HG03159 (cell line): ENCODE results near the gene SDCCAG8.
A peak's percentile ranks its signal among the peaks of the same experiment; 100 is the strongest.
"Not testable (repeated sequence)": the region's sequence is repeated elsewhere in the genome, so short reads cannot be mapped to it uniquely, and the experiment has no call there.

ENCODE experiments used
- ATAC-seq: cut with Tn5 transposase; IDR thresholded peaks from one replicate; pipeline ENCODE4 v1.9.1; 2021; ENCODE audit warnings: mild to moderate bottlenecking, moderate library complexity; ENCODE audit not compliant: unreplicated experiment

The SDCCAG8 gene

GRCh38 chr1:243323491-243323890, 67.7 kb downstream of the SDCCAG8 start:
- no peak for ATAC-seq

GRCh38 chr1:243325305-243325890, 69.6 kb downstream of the SDCCAG8 start:
- peak; percentile 68 for ATAC-seq

DNA sequence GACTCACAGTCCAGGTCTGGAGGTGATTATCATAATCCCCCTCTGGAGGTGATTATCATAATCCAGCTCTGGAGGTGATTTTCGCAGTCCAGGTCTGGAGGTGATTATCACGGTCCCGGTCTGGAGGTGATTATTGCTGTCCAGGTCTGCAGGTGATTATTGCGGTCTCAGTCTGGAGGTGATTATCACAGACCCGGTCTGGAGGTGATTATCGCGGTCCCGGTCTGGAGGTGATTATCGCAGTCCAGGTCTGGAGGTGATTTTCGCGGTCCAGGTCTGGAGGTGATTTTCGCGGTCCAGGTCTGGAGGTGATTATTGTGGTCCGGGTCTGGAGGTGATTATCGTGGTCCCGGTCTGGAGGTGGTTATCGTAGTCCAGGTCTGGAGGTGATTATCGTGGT, 76.6 kb downstream of the SDCCAG8 start:
- no peak for ATAC-seq

DNA sequence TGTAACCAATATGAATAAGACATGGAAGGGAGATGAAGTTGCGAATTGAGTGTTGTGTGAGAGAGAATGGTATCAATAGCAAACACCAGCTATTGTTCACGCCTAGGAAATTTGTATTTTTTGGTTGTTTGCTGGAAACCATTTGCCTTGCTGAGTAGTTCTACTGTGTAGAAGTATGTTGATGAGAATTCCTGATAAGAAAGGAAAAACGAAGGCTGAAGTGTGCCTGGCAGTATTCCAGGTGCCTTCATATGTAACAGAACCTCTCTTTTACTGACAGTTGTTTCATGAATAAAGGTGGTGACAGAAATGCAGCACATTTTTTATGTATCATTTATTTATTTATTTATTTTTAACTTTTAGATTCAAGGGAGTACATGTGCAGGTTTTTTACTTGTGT, 79.5 kb downstream of the SDCCAG8 start:
- ATAC-seq: no peak

DNA sequence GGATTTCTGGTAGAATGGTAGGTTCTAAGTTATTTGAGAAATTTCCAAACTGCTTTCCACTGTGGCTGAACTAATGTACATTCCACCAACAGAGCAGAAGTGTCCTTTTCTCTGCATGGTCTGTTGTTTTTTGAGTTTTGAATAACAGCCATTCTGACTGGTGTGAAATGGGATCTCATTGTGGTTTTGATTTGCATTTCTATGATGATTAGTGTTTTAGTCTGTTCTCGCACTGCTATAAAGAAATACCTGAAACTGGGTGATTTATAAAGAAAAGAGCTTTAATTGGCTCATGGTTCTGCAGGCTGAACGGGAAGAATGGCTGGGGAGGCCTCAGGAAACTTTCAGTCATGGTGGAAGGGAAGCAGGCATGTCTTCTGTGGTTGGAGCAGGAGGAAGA, 80.3 kb downstream of the SDCCAG8 start:
- ATAC-seq: no peak

DNA sequence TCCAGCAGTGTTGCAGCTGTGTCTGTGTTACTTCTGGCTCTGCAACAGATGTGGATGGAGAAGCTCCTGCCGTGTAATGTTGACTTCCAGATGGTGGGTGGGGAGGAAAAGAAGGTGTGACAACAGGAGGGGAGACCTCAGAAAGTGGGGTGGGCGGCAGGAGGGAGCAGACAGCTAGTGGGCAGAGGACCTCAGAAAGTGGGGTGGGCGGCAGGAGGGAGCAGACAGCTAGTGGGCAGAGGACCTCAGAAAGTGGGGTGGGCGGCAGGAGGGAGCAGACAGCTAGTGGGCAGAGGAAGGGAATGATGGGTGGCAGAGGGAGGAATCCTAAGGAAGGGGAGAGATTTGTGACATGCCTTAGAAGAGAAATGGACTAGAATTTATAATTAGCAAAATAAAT, 83.0 kb downstream of the SDCCAG8 start:
- not testable (repeated sequence) for ATAC-seq

GRCh38 chr1:243341074-243341473, 85.2 kb downstream of the SDCCAG8 start:
- ATAC-seq: no peak

DNA sequence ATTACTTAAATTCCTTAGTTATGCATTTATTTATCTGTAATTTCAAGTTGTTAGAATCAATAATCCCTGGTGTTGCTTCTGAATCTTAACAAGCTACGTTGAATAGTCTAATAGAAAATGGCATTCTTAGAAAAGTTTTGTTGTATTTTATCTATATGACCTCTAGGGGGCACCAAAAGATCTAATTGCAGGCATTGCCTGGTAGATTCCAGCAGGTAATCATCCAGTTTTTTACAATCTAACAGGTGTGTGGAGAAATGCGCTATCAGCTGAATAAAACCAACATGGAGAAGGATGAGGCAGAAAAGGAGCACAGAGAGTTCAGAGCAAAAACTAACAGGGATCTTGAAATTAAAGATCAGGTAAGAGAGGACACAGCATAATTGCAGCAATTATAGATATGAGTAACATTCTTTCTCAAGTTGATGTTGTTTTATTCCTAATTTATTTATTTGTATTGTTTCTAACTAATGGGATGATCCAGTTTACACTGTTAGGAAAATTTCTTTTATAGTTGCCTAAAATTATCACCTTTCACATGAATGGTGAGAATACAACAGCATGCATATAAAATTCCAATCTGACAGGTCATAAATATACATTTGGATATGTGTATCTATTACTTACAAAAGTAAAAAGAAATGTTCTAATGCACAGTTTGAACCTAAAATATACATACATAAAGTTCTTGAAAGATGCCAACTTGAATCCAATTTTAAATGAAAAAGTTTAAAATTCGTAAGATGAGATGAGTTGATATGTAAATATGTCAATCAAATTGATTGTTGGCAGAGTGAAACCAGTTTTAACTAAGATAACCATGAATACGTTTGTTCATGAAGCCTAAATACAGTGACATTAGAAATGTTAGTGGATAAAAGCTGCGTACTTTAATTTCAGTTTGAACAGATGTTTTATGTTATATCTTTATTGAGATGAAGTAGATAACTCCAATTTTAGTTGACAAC, 88.4 kb downstream of the SDCCAG8 start:
- ATAC-seq: no peak

GRCh38 chr1:243345205-243345604, 89.4 kb downstream of the SDCCAG8 start:
- ATAC-seq: no peak

DNA sequence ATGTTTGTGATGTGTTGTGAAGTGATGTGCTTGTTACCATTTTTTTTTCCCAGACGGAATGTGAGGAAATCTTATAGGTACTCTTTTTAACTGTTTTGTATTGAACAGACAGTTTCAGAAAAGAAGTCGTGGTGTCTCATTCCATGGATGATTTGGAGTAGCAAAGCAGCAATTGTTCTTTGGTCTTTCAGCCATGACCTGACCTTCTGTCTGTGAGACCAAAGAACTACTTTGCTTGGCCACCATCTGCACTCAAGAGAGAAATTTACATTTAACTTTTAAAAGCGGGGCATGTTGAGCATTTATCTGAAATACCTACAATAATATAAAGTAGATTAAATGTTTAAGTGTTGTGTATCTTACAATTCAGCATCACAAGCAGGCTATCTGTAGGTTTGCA, 90.2 kb downstream of the SDCCAG8 start:
- no peak for ATAC-seq

- no peak for ATAC-seq
Measured at GRCh38 chr1:243346468-243346867, 90.6 kb downstream of the SDCCAG8 start.

DNA sequence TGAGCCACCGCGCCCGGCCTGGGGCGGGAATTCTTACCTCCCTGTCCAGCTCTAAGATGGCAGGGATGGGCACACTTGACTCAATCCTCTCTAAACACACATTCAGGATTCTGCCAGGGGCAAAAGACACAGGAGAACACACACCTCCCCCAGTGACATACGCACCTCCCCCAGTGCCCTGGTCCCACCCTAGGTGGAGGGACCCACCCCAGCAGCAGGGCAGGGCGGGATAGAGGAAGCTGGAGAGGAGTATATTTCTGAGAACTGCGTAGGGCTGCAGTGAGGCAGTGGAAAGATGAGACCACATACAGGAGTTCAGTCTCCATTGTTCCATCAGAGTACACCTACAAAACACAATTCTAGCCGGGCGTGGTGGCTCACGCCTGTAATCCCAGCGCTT, 92.5 kb downstream of the SDCCAG8 start:
- no peak for ATAC-seq

DNA sequence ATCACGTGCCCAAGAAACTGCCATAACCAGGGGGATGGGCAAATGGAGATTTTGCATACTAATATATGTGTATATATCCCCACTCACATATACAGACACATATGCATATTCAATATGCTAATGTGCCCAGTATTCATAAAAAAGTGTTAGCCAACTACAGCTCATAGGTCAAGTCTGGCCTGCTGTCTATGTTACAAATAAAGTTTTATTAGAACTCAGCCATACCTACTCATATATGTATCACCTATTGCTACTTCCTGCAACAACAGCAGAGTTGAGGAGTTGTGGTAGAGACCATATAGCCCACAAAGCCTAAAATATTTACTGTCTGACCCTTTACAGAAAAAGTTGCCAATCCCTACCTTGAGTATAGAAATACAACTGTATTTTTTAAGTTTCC, 93.3 kb downstream of the SDCCAG8 start:
- ATAC-seq: no peak

DNA sequence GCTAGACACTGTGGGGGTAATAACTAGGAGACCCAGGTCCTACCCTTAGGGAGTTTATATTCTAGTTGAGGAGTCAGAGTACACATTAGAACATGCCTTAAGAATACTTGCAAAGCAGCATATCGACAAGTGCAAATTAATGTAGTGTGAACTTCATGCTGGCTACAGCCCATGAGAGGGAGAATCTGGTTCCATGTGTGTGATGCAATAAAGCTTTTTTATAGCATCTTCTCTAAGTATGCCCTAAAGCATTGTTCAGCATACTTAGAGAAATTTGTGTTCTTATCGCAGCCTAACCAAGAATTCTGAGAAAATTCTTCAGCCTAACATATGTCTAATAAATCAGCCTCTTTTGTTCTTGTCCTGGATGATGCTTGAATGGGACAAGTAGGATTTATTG, 95.5 kb downstream of the SDCCAG8 start:
- ATAC-seq: no peak

- no peak for ATAC-seq
Measured at GRCh38 chr1:243354511-243355153, 98.8 kb downstream of the SDCCAG8 start.

DNA sequence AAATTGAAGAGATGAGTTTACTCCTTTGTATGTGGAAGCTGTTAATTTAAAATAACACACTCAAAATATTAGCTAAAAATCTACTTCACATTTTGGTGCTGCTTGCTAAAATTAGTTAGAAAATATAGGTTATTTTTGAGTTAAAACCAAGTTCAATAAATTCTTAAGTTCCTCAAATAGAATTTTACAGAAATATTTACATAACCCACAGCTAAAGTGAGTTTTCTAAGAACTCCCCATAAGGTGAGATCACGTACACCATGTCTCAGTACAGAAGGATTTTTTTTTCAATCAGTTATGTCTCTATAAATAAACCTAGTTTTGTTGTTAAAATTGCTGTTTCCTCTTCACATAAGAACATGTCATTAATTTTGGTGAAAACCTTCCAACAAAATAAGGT, 108.0 kb downstream of the SDCCAG8 start:
- no peak for ATAC-seq

DNA sequence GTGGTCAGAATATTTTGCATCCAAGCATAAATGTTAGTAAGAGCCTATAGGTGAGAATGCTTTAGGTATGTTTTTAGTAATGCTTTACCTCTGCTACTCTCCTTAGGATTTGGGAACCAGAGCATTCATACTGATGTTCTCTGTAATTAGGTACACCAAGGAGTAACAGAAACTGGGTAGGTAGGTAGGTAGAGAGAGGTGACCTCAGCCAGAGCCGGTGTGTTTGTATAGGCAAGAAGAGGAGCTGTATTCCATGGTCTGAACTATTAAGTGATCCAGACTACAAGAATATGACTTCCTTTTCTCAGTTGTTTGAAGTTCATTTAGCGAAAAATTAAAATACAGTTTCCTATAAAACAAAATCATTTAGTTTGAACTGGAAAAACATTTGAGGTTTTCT, 108.5 kb downstream of the SDCCAG8 start:
- ATAC-seq: no peak

DNA sequence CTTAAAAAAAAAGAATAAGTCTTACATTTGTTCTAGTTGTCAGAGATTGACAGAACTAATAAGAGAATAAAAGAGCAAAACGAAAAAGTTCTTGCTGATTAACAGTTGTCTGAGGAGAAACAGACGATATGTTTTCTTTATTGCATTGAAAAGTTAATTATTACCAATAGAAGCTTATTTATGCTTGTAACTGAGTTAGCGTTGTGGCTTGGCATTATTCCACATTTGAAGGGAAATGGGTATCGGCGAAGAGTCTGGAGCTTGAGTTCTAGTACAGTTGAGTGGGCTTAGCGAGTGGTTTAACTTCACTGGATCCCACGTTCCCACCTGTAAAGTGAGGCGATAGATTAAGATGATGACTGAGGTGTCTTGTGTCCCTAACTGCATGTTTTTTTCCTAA, 109.0 kb downstream of the SDCCAG8 start:
- no peak for ATAC-seq

DNA sequence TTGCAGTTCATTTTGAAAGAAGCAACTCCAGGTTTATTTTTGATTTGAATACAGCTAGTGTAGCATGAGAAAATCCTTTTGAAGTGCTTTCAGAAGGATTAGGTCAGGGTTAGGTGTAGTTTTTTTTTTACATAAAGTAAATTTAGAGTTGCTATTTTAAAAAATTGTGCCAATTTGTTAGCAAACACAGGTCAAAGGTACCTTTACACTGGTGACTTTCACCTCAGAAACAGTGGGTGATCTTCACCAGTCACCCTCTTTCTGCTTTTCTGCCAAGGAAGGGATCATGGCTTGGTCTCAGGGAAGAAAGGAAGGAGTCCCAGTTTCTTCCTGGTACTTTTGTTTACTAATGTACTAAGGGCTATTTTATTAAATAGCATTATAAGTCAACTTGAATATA, 111.5 kb downstream of the SDCCAG8 start:
- ATAC-seq: no peak

- no peak for ATAC-seq
Measured at GRCh38 chr1:243374412-243374811, 118.6 kb downstream of the SDCCAG8 start.

- ATAC-seq: no peak
Measured at GRCh38 chr1:243375596-243375995, 119.8 kb downstream of the SDCCAG8 start.

DNA sequence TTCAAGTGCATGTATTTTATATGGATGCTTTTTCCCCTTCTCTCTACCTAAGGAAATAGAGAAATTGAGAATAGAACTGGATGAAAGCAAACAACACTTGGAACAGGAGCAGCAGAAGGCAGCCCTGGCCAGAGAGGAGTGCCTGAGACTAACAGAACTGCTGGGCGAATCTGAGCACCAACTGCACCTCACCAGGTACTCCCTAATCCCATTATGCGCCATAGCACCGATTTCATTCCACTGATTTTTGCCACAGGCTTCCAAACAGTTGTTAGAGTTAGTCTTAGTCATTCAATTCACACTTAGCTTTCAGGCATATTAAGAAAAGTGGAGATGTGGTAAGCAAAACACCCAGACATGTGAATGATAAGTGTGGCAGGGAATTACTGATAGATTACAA, 122.8 kb downstream of the SDCCAG8 start:
- no peak for ATAC-seq
